ENCODE data around the gene FAHD2A.
"Not testable (repeated sequence)": the region's sequence is repeated elsewhere in the genome, so short reads cannot be mapped to it uniquely, and the experiment has no call there.

The FAHD2A gene

DNA sequence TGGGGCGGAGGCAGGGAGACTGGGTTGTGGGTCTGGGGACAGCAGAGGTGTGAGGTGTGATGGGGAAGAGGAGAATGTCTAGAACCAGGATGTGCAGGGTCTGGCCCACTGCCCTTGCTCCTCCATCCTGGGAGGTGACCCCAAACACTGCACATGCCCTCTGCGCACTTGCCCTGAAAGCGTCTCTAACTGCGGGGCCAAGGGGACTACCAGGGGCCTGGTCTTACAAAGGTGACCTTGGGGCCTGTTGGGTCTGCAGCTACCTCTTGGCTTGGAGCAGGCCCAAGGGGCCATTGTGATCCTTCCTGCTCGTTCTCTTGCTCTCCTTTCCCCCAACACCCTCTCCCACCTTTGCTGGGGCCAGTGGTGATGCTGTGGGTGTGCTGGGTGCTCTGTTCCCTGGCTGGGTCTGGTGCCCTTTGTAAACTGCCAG is 48.0 kb upstream of the FAHD2A start:
- Histone ChIP-seq H3K9me3 (ENCODE audit: control insufficient read depth, insufficient read depth, low read length) (no peaks in the 10 kb centered on the region), H3K27me3 (ENCODE audit: control insufficient read depth, low read length) (no peaks in the 10 kb centered on the region)

DNA sequence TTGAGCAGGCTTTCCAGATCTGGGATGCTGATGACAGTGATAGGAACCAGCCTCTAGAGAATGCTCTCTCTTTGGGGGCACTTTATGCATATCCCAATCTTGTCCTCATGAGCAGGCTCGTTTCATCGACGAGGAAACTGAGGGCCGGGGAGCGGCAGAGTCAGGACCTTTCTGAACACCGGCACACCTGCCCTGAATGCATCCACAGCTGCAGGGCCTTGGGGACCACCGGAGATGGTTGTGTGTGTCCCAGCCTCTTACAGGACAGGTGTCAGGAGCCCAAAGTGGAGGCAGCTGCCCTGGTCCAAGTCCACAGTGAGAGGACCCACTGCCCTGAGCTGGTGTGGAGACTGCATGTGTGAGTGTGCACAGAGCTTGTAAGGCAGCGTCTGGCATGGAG is 47.6 kb upstream of the FAHD2A start:
- Histone ChIP-seq H3K27me3 (ENCODE audit: control insufficient read depth, low read length) (no peaks in the 10 kb centered on the region), H3K27ac (ENCODE audit: low read depth, low read length) (no peak overlapping the region), H3K4me2 (ENCODE audit: low read length) (no peak overlapping the region), H3K79me2 (ENCODE audit: control insufficient read depth, low read length) (no peaks in the 10 kb centered on the region), H3K9me2 (replicated peaks; ENCODE audit: control insufficient read depth, low read length) (no peaks in the 10 kb centered on the region), H3F3A (ENCODE audit: control insufficient read depth, insufficient read depth) (no peaks in the 10 kb centered on the region), H3K36me3 (ENCODE audit: control insufficient read depth, low read length) (no peaks in the 10 kb centered on the region), H3K9me3 (ENCODE audit: control insufficient read depth, insufficient read depth, low read length) (no peaks in the 10 kb centered on the region), H4K20me1 (ENCODE audit: control insufficient read depth, insufficient read depth, low read depth, low read length) (no peaks in the 10 kb centered on the region), H3K4me3 (ENCODE audit: low read length) (no peak overlapping the region), H3K4me1 (ENCODE audit: control insufficient read depth, low read length) (no peaks in the 10 kb centered on the region)
- no peak for TF ChIP-seq EZH2phosphoT487 (IDR thresholded peaks at IDR 0.05; ENCODE audit: borderline replicate concordance, low read length)
- TF ChIP-seq, protein P1, sequence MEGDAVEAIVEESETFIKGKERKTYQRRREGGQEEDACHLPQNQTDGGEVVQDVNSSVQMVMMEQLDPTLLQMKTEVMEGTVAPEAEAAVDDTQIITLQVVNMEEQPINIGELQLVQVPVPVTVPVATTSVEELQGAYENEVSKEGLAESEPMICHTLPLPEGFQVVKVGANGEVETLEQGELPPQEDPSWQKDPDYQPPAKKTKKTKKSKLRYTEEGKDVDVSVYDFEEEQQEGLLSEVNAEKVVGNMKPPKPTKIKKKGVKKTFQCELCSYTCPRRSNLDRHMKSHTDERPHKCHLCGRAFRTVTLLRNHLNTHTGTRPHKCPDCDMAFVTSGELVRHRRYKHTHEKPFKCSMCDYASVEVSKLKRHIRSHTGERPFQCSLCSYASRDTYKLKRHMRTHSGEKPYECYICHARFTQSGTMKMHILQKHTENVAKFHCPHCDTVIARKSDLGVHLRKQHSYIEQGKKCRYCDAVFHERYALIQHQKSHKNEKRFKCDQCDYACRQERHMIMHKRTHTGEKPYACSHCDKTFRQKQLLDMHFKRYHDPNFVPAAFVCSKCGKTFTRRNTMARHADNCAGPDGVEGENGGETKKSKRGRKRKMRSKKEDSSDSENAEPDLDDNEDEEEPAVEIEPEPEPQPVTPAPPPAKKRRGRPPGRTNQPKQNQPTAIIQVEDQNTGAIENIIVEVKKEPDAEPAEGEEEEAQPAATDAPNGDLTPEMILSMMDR (IDR thresholded peaks at IDR 0.05; ENCODE audit: low read depth, low read length, poor library complexity, severe bottlenecking), result no peak

More for the DNA sequence above, 48.0 kb upstream of the FAHD2A start:
- H3K4me3 ChIP-seq (ENCODE audit: low read length), result no peak overlapping the region
- H3K27ac ChIP-seq (ENCODE audit: low read depth, low read length), result no peak overlapping the region
- H4K20me1 ChIP-seq (ENCODE audit: control insufficient read depth, insufficient read depth, low read depth, low read length), result no peaks in the 10 kb centered on the region
- no peaks in the 10 kb centered on the region for H3K79me2 ChIP-seq (ENCODE audit: control insufficient read depth, low read length)
- no peaks in the 10 kb centered on the region for H3K4me1 ChIP-seq (ENCODE audit: control insufficient read depth, low read length)
- H3K36me3 ChIP-seq (ENCODE audit: control insufficient read depth, low read length), result no peaks in the 10 kb centered on the region
- no peak for TF ChIP-seq EZH2phosphoT487 (IDR thresholded peaks at IDR 0.05; ENCODE audit: borderline replicate concordance, low read length)
- TF ChIP-seq, protein P1 (IDR thresholded peaks at IDR 0.05; ENCODE audit: low read depth, low read length, poor library complexity, severe bottlenecking), result no peak
- H3F3A ChIP-seq (ENCODE audit: control insufficient read depth, insufficient read depth), result no peaks in the 10 kb centered on the region
- no peaks in the 10 kb centered on the region for H3K9me2 ChIP-seq (replicated peaks; ENCODE audit: control insufficient read depth, low read length)
- no peak overlapping the region for H3K4me2 ChIP-seq (ENCODE audit: low read length)

DNA sequence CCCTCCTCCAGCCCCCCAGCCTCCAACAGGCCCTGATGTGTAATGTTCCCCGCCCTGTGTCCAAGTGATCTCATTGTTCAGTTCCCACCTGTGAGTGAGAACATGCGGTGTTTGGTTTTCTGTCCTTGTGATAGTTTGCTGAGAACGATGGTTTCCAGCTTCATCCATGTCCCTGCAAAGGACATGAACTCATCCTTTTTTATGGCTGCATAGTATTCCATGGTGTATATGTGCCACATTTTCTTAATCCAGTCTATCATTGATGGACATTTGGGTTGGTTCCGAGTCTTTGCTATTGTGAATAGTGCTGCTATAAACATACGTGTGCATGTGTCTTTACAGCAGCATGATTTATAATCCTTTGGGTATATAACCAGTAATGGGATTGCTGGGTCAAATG is 47.0 kb upstream of the FAHD2A start:
- H3K9me3 ChIP-seq (ENCODE audit: control insufficient read depth, insufficient read depth, low read length); H3K27ac ChIP-seq (ENCODE audit: low read depth, low read length): not testable (repeated sequence)

DNA sequence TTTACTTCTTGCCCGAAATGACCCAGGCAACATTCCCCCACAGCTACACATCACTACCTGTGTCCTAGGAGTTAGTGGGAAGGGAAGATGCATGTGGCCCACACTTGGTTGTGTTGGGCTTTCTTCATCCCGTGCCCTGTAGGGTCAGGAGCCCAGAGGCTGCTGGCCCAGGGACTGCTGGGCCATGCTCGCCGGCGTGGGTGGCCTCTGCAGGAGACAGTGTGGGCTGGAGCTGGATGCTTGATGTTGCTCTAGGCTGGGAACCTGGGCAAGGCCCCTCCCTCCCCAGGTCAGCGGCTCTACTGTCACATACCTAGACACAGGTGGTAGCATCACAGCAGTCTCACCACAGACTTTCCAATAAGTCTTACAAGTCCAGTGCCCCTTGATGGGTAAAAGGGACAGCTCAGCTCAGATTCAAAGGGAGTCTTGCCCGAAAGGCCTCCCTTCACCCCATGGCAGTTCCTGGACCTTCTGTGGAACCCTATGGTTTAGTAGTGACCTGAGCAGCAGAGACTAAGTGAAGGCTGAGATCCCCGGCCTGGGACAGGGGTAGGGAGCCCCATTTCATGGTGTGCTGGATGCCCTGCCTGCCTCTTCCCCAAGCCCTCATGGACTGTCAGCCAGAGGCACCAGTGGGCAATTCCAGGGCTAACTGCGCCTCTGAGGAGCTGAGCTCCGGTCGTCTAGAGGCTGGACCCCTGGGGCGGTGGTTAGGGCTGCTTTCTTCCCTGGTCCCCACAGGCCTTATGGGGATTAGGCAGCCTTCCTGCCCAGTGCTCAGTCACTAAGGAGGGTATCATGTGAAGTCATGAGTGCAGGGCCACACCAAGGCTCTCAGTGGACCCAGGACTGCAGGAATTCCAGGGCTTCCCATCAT is 45.4 kb upstream of the FAHD2A start:
- Histone ChIP-seq H3K27ac (ENCODE audit: low read depth, low read length) (no peak overlapping the region), H3K9me2 (replicated peaks; ENCODE audit: control insufficient read depth, low read length) (no peaks in the 10 kb centered on the region), H3K27me3 (ENCODE audit: control insufficient read depth, low read length) (no peaks in the 10 kb centered on the region)

More for the DNA sequence above, 47.0 kb upstream of the FAHD2A start:
- not testable (repeated sequence) for H3K4me1 ChIP-seq (ENCODE audit: control insufficient read depth, low read length); H3F3A ChIP-seq (ENCODE audit: control insufficient read depth, insufficient read depth); H3K9me2 ChIP-seq (replicated peaks; ENCODE audit: control insufficient read depth, low read length); H3K36me3 ChIP-seq (ENCODE audit: control insufficient read depth, low read length); H4K20me1 ChIP-seq (ENCODE audit: control insufficient read depth, insufficient read depth, low read depth, low read length); H3K27me3 ChIP-seq (ENCODE audit: control insufficient read depth, low read length); H3K4me3 ChIP-seq (ENCODE audit: low read length); H3K79me2 ChIP-seq (ENCODE audit: control insufficient read depth, low read length); H3K4me2 ChIP-seq (ENCODE audit: low read length)

More for the DNA sequence above, 45.4 kb upstream of the FAHD2A start:
- no peak overlapping the region for H3K4me3 ChIP-seq (ENCODE audit: low read length)
- H3F3A ChIP-seq (ENCODE audit: control insufficient read depth, insufficient read depth), result no peaks in the 10 kb centered on the region
- no peaks in the 10 kb centered on the region for H3K4me1 ChIP-seq (ENCODE audit: control insufficient read depth, low read length)
- no peaks in the 10 kb centered on the region for H3K79me2 ChIP-seq (ENCODE audit: control insufficient read depth, low read length)
- H3K36me3 ChIP-seq (ENCODE audit: control insufficient read depth, low read length), result no peaks in the 10 kb centered on the region
- H3K9me3 ChIP-seq (ENCODE audit: control insufficient read depth, insufficient read depth, low read length), result no peaks in the 10 kb centered on the region
- H3K4me2 ChIP-seq (ENCODE audit: low read length), result no peak overlapping the region
- TF ChIP-seq, protein P1 (IDR thresholded peaks at IDR 0.05; ENCODE audit: low read depth, low read length, poor library complexity, severe bottlenecking), result no peak
- H4K20me1 ChIP-seq (ENCODE audit: control insufficient read depth, insufficient read depth, low read depth, low read length), result no peaks in the 10 kb centered on the region
